Keratinocyte (primary cell): ENCODE data around the gene BTRC. TPM values are rescaled to one million over a fixed set of nuclear protein-coding genes. Genes with fewer than 3 reads are reported as not detected.

Experiments
- DNase-seq: peaks from one replicate; pipeline ENCODE4 v3.0.0-alpha.2; 2011; ENCODE audit warnings: low read depth, missing footprints, low spot score
- FAIRE-seq: peaks from 2 replicates; lab custom pipeline; 2011; peaks lifted over from hg19 to GRCh38; lab: Jason Lieb, UNC
- H2AFZ ChIP-seq: 2 replicates; pipeline ENCODE4 v1.6.0; 2012; ENCODE audit warnings: low read length, control low read depth, inconsistent platforms; ENCODE audit not compliant: control insufficient read depth
- H3K27ac ChIP-seq: 2 replicates; pipeline ENCODE4 v1.5.1; 2011; ENCODE audit warnings: low read length; ENCODE audit not compliant: control insufficient read depth, insufficient read depth
- H3K27me3 ChIP-seq: 3 replicates; pipeline ENCODE4 v1.6.0; 2011; ENCODE audit warnings: low read length; ENCODE audit not compliant: control insufficient read depth, insufficient read depth; ENCODE audit errors: extremely low read depth
- H3K36me3 ChIP-seq, 2 experiments: 2 replicates in 1 of 2; 3 replicates in 1 of 2; pipeline ENCODE4 v1.5.1; 2011; ENCODE audit warnings: low read length in 2 of 2, mild to moderate bottlenecking in 1 of 2; ENCODE audit not compliant: control insufficient read depth in 2 of 2, insufficient read depth in 2 of 2; ENCODE audit errors: extremely low read depth in 1 of 2
- H3K4me1 ChIP-seq: 3 replicates; pipeline ENCODE4 v1.5.1; 2011; ENCODE audit warnings: low read length; ENCODE audit not compliant: control insufficient read depth, insufficient read depth; ENCODE audit errors: extremely low read depth
- H3K4me2 ChIP-seq: 3 replicates; pipeline ENCODE4 v1.6.0; 2011; ENCODE audit warnings: low read depth, low read length; ENCODE audit not compliant: control insufficient read depth, insufficient read depth; ENCODE audit errors: extremely low read depth
- H3K4me3 ChIP-seq, 3 experiments: fragments of 200-600 bp in 1 of 3; sonication (generic) in 1 of 3; 2 replicates in 2 of 3; 3 replicates in 1 of 3; pipeline ENCODE4 v1.5.1; 2011 to 2016; ENCODE audit warnings: low read length in 3 of 3, mild to moderate bottlenecking in 3 of 3, control low read depth in 2 of 3, inconsistent platforms in 1 of 3, low read depth in 1 of 3, mixed read lengths in 1 of 3, mixed run types in 1 of 3, moderate library complexity in 1 of 3; ENCODE audit not compliant: control insufficient read depth in 2 of 3, insufficient read depth in 2 of 3; ENCODE audit errors: extremely low read depth in 1 of 3
- H3K79me2 ChIP-seq: 2 replicates; pipeline ENCODE4 v1.6.0; 2012; ENCODE audit warnings: low read length; ENCODE audit not compliant: control insufficient read depth, insufficient read depth
- H3K9ac ChIP-seq: 3 replicates; pipeline ENCODE4 v1.6.0; 2011; ENCODE audit warnings: low read length; ENCODE audit not compliant: control insufficient read depth, insufficient read depth; ENCODE audit errors: extremely low read depth
- H3K9me1 ChIP-seq: 3 replicates; pipeline ENCODE4 v1.6.0; 2011; ENCODE audit warnings: low read length; ENCODE audit not compliant: control insufficient read depth, insufficient read depth; ENCODE audit errors: extremely low read depth
- H3K9me3 ChIP-seq: 2 replicates; pipeline ENCODE4 v1.5.1; 2012; ENCODE audit warnings: low read depth, low read length; ENCODE audit not compliant: control insufficient read depth
- H4K20me1 ChIP-seq: 3 replicates; pipeline ENCODE4 v1.6.0; 2011; ENCODE audit warnings: low read length; ENCODE audit not compliant: control insufficient read depth, insufficient read depth; ENCODE audit errors: extremely low read depth
- EZH2 ChIP-seq: IDR thresholded peaks from one replicate; pipeline ENCODE4 v1.6.1; 2012; ENCODE audit warnings: inconsistent platforms, mild to moderate bottlenecking, low read length, moderate library complexity
- dilution Hi-C: fragments of 300-500 bp; cut with MboI; formaldehyde crosslinking; loops from one replicate; pipeline ENCODE4 v1.7.0; 2020; ENCODE audit warnings: low sequenced_read_pairs; ENCODE audit not compliant: extremely low pct_ligation_motif_present
- polyA plus RNA-seq, 5 experiments: library from polyadenylated mRNA; depleted of rRNA in 3 of 5; stranded (reverse) in 3 of 5; stranded (forward) in 1 of 5; unstranded in 1 of 5; fragments of >200 nt; gene quantifications; 1 replicate in 1 of 5; 2 replicates in 3 of 5; 3 replicates in 1 of 5; pipeline versions ENCODE4 v1.2.1 to v1.2.3, GENCODE V29; 2011 to 2012; ENCODE audit warnings: missing spikeins in 2 of 5, low read depth in 1 of 5, low replicate concordance in 1 of 5
- TF ChIP-seq, protein P1 (sequence below), 3 experiments: IDR thresholded peaks in 1 of 3; conservative IDR thresholded peaks in 1 of 3; optimal IDR thresholded peaks in 1 of 3; 2 replicates in 2 of 3; 3 replicates in 1 of 3; pipeline versions ENCODE3 to v1.5.1; 2011; ENCODE audit warnings: low read length in 3 of 3, mild to moderate bottlenecking in 3 of 3, moderate library complexity in 2 of 3, control low read depth in 1 of 3, inconsistent platforms in 1 of 3; ENCODE audit not compliant: insufficient read depth in 2 of 3; ENCODE audit errors: extremely low read depth in 1 of 3

Gene BTRC
- polyA plus RNA-seq, 1 donor (not counting 4 experiments of a cell fraction or from before 2014, with no cell fraction given): 21.7 TPM

DNA sequence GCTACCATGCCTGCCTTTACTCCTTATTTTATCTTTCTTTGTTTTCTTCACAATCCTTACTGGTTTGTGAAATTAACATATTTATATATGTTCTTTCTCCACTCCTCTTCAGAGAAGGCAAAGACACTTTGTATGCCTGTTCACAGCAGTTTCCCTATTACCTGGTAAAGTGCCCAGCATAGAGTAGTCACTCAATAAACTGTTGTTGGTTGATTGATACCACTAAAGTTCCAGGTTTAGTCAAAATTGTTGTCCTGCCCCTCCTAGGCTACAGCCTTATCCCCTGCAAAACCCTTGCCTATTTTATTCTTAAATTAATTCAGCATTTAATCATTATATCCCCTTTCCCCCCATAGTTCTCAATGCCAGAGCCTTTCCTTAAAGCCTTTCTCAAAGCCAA is 158.0 kb downstream of the BTRC start:
- Histone ChIP-seq H3K9me1 (peaks cover 2% of the 10 kb centered on the region), H3K9ac (no peak overlapping the region), H3K4me1 (no peaks in the 10 kb centered on the region), H3K36me3 (no peaks in the 10 kb centered on the region), H2AFZ (no peak overlapping the region), H4K20me1 (no peaks in the 10 kb centered on the region), H3K79me2 (no peaks in the 10 kb centered on the region), H3K4me3 (no peak overlapping the region), H3K27ac (no peak overlapping the region), H3K4me2 (no peak overlapping the region), H3K27me3 (no peaks in the 10 kb centered on the region), H3K9me3 (no peaks in the 10 kb centered on the region)
- FAIRE-seq: no peak
- TF ChIP-seq EZH2: no peak
- TF ChIP-seq, protein P1, sequence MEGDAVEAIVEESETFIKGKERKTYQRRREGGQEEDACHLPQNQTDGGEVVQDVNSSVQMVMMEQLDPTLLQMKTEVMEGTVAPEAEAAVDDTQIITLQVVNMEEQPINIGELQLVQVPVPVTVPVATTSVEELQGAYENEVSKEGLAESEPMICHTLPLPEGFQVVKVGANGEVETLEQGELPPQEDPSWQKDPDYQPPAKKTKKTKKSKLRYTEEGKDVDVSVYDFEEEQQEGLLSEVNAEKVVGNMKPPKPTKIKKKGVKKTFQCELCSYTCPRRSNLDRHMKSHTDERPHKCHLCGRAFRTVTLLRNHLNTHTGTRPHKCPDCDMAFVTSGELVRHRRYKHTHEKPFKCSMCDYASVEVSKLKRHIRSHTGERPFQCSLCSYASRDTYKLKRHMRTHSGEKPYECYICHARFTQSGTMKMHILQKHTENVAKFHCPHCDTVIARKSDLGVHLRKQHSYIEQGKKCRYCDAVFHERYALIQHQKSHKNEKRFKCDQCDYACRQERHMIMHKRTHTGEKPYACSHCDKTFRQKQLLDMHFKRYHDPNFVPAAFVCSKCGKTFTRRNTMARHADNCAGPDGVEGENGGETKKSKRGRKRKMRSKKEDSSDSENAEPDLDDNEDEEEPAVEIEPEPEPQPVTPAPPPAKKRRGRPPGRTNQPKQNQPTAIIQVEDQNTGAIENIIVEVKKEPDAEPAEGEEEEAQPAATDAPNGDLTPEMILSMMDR (optimal IDR thresholded peaks at IDR 0.05 in 1 of 3, IDR thresholded peaks at IDR 0.05 in 1 of 3, conservative IDR thresholded peaks at IDR 0.05 in 1 of 3; ENCODE audit: extremely low read depth in 1 of 3, insufficient read depth in 2 of 3, low read length in 3 of 3): no peak
- dilution Hi-C loops: no loop called here
- DNase-seq: no peak

DNA sequence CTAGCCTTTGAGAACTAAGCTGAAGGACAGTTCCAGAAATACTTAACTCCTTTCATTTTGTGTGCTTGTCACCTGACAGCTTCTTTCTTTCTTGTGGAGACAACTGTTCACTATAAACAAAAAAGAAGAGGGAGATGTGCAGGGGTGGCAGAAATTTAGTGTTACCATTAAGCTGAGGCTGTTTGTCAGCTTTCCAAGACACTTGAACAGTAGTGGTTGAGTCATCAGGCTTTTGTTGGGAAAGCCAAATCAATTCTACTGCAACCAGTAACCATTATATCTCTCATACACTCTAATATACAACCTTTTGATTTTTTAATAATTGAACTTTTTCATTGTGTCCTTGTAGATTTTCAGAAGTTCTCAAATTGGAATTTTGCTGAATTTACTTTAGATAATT is 158.8 kb downstream of the BTRC start:
- Histone ChIP-seq H3K4me3 (no peak overlapping the region), H3K9me1 (peaks cover 2% of the 10 kb centered on the region), H3K4me2 (no peak overlapping the region), H4K20me1 (no peaks in the 10 kb centered on the region), H3K9ac (no peak overlapping the region), H3K27me3 (no peaks in the 10 kb centered on the region), H3K79me2 (no peaks in the 10 kb centered on the region), H3K36me3 (no peaks in the 10 kb centered on the region), H3K27ac (no peak overlapping the region), H3K9me3 (no peaks in the 10 kb centered on the region), H3K4me1 (no peaks in the 10 kb centered on the region), H2AFZ (no peak overlapping the region)
- dilution Hi-C loops: no loop called here
- FAIRE-seq (peak; percentile 87), DNase-seq (no peak)
- no peak for TF ChIP-seq EZH2
- TF ChIP-seq, protein P1 (optimal IDR thresholded peaks at IDR 0.05 in 1 of 3, IDR thresholded peaks at IDR 0.05 in 1 of 3, conservative IDR thresholded peaks at IDR 0.05 in 1 of 3; ENCODE audit: extremely low read depth in 1 of 3, insufficient read depth in 2 of 3, low read length in 3 of 3): no peak
